ENCODE data around the gene GDF15.
A peak's percentile ranks its signal among the peaks of the same experiment; 100 is the strongest.

DNA sequence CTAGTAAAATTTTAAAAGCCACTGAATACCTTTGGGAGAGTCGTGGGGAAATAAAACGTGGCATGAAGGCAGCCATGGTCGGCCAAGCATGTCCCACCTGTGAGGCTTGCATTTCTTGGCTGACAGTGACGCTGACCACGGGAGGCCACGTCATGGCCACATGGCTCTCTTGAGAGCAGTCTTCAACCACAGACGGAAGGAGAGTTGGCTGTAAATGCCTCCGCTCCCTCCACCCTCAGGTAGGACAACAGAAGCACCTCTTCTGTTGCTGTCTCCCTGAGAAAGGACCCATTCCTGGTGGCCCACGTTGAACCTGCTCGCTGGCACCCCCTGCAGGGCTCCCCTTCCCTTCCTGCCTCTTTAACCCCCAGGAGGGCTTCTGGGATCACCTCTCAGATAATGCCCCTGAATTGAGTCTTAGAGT lies 22.1 kb downstream of the GDF15 start:
- TF ChIP-seq, protein P1, sequence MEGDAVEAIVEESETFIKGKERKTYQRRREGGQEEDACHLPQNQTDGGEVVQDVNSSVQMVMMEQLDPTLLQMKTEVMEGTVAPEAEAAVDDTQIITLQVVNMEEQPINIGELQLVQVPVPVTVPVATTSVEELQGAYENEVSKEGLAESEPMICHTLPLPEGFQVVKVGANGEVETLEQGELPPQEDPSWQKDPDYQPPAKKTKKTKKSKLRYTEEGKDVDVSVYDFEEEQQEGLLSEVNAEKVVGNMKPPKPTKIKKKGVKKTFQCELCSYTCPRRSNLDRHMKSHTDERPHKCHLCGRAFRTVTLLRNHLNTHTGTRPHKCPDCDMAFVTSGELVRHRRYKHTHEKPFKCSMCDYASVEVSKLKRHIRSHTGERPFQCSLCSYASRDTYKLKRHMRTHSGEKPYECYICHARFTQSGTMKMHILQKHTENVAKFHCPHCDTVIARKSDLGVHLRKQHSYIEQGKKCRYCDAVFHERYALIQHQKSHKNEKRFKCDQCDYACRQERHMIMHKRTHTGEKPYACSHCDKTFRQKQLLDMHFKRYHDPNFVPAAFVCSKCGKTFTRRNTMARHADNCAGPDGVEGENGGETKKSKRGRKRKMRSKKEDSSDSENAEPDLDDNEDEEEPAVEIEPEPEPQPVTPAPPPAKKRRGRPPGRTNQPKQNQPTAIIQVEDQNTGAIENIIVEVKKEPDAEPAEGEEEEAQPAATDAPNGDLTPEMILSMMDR (conservative IDR thresholded peaks at IDR 0.05) = peak; percentile 63
- no peak for TF ChIP-seq EZH2 (IDR thresholded peaks at IDR 0.05; ENCODE audit: low read depth)

Measured in PC-9 (cell line).